Middle frontal gyrus (tissue), 1 donor: ENCODE measurements around the gene TUBB2B.
"Not testable (repeated sequence)": the region's sequence is repeated elsewhere in the genome, so short reads cannot be mapped to it uniquely, and the experiment has no call there.

Experiments
- DNase-seq: peaks from one replicate; pipeline ENCODE4 v3.0.0-alpha.2; 2015; ENCODE audit warnings: low spot score; ENCODE audit errors: extremely low spot score

The TUBB2B gene

DNA sequence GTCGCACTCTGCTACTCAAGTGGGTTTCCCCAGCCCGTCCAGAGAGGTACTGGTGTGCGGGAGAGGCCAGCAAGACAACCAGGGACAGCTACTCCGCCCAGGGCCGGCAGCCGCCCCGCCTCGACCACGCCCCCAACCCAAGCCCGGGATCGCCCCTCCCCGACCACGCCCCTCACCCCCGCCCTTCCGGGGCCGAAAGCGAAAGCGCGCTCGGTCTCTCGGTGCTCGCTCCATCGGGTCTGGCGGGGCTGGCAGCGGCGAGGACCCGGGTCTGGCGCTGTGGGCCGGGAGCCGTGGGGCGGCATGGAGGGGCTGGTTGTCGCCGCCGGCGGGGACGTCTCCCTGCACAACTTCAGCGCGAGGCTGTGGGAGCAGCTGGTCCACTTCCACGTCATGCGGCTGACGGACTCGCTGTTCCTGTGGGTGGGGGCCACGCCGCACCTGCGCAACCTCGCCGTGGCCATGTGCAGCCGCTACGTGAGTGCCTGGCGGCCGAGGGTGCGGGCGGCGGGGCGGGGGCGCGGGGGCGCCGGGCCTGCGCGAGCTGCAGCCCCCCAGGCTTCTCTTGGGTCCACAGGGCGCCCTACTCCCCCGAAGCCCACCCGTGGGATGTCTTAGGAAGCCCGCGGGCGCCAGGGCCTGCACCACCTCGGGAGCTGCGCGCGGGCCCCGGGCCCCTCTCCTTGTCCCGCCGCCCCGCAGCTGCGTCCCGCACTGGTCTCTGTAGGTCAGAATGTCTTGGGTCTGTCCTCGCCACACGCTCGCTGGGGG lies 31.5 kb upstream of the TUBB2B start, which contains the start of gene PSMG4:
PSMG4 (plus strand) TSS at position 228 of the 771 bp plus-strand sequence; CDS start at position 304, 76 bp downstream.
- peak; percentile 74 for DNase-seq

DNA sequence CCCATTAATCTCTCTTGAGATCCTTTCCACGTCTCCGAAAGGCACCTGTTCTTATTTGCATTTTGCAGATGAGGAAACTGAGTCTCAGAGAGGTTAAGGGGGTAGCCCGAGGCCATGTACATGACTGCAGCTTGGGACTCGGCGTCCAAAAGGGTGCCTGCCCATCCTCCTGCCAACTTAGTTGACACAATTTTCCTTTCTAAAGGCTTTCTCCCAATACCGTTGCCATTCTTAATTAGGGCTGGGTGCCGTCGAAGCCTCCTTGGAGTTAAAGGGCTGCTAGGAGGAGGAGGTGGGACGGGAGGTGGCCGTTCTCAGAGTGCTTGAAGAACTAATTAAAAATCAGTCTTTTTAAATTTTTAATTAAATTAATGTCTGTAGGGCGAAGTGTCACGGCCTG lies 30.7 kb upstream of the TUBB2B start:
- no peak for DNase-seq

DNA sequence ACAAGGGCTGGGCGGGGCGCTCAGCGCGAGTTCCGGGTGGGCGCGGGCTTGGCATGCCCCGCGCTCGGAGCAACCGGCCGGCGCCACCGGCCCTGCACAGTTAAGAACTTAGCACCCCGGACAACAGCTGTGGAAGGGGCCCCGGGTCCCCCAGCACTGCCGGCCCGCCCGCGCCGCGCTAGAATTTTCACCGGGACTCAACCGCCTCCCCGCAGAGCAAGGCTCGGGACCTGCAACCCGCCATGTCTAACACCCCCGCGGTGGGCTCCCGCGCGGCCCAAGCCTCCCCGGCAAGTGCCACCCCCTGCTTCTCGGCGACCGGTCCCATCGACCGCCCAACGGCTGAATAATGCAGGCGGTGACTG lies 26.1 kb upstream of the TUBB2B start:
- DNase-seq, result no peak

DNA sequence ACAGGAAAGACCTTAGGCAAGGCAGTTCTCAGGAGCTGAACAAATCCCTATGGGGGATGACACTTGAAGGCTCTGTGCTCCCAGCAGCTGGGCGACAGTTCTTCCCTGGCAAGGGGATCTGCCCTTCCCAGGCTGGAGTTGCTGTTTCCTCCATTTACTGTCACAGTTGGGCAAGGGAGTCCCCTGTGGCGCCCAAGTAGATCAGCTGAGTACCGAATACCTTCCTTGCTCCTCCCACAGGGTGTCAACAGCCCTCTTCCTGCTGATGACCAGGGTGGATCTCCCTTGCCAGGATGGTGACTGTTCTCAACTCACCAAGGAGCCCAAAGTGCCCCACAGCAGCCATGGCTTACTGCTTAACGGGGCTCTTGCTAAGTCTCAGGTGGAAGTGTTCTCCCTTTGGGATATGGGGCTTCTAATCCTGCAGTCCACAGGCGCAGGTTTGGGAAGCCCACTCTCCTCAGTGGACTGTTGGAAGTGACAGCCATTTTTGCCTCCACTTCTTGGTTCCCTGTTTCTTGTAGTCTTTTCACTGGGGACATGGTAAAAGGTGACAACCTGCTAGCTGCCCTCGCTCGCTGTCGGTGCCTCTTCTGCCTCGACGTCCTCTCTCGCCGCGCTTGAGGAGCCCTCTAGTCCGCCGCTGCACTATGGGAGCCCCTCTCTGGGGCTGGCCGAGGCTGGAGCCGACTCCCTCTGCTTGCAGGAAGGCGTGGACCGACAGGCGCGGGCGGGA lies 25.6 kb upstream of the TUBB2B start:
- DNase-seq, result no peak

DNA sequence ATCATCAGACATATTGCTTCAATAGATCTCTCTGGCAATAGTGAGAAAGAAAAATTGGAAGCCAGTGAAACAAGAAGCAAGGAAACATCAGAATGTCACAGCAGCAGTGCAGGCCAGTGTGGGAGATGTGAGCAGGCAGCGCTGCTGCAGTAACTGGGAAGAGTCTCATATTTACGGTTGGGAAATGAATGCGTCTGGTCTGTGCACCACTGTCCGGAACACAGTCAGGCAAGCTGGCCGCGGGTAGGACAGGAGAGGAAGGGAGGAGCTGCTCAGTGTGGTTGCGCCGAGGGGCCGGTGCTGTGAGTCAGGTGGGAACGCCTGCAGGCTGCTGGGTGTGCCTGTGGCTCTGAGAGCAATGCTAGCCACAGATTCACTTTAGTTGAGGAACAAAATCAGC lies 24.9 kb upstream of the TUBB2B start:
- no peak for DNase-seq

DNA sequence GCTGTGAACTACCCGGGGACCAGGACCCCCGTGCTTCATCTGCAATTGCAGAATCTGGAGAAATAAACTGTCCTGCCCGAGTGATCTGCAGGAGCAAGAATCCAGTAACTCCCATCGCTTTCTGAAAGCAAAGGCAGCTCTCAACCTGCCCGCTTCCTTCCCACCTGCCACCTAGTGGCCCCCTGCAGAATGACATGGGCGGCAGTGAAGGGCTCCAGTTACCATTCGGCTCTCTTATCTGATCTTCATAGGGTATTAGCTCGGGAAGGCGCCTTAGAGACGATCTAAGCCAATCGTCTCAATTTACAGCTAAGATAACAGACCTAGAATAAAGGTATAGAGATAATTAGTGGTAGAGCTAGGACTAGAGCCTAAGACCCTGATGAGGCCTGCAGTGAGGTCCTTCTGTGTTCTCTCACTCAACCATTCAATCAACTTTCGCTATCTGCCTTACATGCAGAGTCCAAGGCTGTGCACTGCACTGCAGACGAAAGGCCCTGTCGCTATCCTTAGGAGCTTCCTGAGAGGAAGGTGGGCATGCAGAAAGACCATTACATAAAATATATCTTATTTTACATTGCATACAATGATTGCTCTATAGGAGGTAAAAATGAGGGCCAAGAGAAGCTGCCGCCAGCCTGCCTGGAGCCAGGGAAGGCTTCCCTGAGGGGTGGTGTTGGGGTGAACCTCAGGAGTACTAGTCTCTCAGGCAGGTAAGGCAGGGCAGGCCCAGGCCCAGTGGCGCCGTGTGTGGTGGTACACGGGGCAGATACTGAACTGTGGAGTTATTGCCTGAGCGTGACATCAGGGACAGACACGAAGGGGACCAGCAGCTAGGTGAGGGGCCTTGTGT lies 24.2 kb upstream of the TUBB2B start:
- peak; percentile 86 for DNase-seq

DNA sequence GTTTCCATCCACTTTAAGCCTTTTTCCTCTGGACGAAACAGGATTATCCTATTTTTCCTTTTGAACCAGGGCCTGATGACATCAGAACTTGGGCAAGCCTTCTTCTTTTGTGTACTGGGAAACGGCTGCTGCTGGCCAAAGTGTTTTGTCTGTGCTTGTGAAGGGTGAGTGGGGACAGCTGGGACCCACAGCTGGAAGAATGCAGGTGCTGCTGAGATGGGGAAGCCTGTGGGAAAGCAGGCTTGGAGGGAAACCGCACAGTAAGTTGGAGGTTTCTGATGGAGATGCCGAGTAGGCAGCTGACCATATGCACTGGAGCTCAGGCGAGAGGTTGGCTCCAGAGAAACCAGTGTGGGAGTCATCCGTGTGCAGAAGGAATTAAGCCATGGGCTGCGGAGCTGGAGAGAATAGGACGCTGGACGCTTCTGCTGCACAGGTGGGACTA lies 22.8 kb upstream of the TUBB2B start:
- no peak for DNase-seq

DNA sequence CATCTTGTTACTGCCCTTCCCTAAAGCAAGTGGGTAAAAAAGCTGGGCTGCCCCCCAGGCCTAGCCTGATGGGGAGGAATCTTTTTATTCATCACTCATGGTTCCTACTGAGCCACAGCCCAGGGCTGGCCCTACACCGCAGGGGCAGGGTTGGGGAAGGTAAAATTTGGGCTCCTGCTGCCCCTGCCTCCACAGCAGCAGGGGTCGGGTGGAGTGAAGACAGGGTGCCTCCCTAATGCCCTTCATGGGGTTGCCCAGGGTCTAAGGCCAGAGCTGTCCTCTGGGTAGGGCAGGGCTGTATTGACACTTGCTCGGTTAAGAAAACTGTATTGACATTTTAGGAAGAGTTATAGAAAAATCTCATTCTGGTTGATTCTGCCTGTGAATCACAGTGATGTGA lies 22.4 kb upstream of the TUBB2B start:
- no peak for DNase-seq

DNA sequence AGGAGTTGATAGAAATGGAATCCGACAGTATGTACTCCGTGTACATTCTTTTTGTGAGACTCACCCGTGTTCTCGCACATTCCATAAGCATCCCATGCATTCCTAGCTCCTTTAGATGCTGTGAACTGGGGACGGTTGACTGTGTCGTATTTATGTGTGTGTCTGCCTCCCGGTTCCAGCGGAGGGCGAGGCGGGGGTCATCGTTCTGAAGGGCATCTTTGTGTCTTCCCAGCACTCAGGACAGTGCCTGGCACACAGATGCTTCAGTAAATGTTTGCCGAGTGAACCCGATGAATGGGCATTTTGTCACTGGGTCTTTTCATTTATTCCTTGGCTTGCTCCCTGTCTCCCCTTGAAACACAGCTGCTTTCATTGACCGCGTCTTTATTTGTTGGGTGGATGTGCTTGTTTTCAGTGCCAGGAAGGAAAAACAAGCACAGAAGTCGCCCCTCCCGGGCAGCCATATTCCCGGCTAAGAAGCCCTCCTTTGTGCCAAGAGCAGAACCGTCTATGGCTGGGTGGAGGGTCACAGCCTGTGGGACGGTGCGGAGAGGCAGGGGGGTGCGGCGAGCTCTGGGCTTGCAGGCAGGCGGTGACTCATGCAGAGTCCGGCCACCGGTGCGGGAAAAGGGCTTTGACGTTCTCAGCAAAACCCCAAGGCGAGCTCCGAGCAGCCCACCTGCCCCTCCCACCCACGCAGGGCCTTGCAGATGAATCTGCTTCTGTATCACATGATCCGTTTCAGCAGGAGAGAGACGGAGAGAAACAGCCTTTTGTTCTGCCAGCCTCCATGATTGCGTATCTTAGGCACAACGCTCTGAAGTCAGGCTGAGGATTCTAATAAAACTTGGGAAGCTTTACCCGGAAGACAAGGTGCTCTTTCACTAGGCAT lies 20.0 kb upstream of the TUBB2B start:
- DNase-seq, result peak; percentile 78

DNA sequence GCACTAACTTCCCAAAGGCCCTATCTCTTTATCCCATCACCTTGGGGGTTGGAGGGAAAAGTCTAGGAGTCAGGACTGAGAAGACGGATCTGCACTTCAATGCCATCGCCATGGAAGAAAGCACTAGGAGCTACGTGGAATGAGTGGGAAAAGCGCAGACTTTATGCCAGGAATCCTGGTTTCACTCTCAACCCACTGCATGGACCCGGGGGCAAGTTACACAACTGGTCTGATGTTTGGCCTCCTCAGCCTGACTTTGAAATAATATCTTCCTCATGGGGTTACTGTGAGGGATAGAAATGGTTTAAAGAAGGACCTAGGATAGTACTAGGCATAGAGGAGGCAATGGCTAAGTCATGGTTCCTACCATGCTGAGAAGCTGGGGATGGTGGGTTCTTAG lies 17.8 kb upstream of the TUBB2B start:
- no peak for DNase-seq

DNA sequence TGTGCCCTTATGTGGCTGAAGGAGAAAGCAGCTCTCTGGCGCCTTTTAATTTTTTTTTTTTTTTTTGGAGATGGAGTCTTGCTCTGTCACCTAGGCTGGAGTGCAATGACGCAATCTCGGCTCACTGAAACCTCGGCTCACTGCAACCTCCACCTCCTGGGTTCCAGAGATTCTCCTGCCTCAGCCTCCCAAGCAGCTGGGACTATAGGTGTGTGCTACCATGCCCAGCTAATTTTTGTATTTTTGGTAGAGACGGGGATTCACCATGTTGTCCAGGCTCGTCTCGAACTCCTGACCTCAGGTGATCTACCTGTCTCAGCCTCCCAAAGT lies 17.3 kb upstream of the TUBB2B start:
- DNase-seq, result not testable (repeated sequence)

DNA sequence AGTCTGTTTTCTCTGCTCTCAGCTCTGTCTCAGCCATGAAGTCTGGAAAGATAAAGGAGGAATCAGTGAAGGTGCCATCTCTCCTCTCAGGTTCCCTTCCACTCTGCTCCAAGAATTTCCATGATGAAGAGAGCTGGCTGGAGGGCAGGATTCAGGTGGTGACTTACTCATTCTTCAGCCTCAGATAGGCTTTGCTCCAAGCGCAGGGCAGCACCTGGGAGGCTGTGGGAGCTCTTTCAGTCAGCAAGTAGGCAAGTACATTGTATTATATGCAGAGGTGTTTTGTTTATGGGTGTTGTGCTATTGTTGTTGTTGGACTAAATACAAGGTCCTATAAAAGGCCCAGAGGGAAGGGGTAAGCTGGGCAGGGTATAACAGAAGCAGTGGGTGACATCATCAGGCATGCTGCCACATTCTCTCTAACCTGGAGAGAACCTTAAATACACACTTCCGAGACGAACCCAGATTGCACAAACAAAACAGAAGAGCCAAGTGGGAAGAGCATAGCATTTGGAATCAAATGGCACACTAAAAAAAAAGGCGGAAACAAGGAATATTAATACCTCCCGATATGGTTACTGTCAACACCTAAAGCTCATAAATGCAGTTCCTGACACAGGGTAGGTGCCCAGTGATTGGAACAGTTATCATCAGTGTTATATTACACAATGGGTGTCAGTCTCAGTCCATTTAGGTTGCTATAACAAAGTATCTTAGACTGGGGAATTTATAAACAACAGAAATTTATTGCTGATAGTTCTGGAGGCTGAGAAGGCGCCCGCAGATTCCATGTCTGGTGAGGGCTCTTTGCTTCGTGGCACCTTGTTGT lies 16.8 kb upstream of the TUBB2B start:
- DNase-seq, result no peak

DNA sequence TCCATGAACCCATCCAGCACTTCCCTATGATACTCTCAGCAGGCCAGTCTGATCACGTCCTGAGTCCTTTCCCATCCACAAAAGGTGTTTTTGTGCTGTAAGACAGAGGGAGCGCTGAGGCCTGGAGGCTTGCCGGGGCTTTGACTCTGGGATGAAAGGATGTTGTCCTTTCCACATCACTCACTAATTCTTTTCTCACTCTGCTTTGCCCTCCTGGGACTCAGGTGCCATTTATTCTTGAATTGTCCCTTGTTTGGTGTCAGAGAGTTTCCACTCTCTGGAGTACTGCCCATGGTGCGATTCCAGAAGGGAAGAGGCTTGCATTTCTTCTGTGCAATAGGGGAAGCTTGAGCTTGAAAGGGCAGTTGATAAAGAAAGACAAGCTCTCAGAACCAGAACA lies 15.3 kb upstream of the TUBB2B start:
- no peak for DNase-seq

DNA sequence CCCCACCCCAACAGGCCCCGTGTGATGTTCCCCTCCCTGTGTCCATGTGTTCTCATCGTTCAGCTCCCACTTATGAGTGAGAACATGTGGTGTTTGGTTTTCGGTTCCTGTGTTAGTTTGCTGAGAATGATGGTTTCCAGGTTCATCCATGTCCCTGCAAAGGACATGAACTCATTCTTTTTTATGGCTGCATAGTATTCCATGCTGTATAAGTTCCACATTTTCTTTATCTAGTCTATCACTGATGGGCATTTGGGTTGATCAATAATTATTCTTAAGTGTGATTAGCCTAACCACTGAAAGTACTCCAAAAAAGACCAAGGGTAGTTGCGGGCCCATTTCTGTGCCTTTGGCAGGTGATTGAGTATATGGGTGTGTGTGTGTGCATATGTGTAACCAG lies 14.3 kb upstream of the TUBB2B start:
- DNase-seq, result not testable (repeated sequence)

DNA sequence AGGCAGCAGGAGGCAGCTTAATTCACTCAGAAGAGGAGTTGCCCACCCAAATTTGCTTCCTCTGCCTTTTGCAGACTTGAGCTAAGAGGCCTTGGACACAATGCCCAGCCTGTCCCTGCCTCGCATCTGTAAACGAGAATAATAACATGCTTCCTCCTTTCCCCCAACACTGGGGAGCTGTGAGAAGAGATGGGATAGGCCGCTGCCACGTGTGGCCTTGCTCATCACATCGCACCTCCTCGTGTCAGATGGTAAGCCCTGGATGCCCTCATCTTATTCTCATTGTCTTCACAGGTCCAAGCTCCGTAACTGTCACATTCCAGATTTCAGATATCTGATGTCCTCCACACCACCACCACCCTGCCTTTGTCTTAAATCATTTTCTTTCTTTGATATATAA lies 13.1 kb upstream of the TUBB2B start:
- no peak for DNase-seq

DNA sequence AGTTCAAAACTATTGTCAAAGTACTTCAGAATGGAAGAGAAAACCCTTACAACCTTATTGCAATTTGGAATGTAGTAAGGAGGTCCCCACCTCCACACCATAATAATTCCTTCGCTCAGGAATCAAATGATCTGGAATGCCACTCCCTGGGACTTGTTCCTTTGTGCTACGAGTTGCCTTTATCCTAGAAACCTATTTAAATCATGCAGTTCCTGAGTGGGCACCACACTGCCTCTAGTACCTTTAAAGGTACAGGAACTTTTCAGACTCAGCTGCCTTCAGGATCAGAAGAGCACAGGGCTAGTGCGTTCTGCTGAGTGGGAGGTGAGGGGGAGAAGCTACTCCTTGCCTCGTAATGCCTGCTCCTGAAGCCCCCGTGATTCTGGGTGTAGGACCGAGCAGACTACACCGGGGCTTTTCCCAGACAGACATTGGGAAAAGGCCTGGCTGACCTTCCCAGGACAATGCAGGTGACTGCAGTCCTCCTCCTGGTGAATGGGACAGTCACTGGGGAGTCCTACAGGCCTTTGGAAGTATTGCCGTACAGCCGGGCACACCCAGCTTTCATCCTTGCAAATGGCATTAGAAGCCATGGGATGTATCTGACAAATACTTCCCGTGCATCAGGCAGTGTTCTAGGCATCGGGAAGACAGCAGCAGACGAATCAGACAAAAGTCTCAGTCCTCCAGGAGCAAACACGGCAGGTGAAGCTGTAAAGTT lies 11.8 kb upstream of the TUBB2B start:
- no peak for DNase-seq

DNA sequence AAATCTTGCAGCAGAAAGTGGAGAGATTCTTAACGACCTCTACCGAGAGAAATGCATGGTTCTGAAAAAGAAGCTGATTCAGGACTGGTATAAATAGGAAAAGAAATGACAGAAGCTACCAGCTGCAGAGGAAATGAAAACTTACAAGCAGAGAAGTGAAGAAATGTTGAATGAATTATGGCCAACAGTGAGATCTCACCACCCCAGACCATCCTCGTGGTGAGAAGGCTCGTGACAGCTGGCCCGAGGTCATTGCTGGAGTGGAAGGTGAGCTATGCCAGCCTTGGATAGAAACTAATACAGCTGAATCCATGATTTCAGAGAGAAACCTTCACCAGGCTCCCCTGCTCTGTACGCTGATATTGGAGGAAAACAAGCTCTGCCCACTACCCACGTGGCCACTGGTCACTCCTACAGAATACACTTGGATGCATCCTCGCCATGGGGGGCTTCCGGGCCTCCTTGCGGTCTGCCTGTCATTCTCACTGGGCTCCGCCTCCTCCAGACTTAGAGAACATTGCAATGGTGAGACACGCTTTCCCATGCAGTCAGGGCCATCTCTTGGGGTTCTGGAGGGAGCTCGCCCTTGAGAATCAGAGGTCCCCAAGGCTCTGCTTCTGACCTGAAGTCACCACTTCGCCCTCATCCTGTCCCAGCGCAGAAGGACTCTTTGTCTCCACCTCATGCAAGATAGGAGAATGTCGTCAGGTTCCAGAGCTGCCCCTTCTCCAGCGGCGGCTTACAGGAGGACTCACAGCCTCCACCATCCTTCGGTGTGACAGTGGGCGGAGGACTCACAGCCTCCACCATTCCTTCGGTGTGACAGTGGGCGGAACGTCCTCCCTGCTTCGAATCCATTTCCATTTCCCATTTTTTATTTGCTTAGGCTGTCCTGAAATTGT lies 10.6 kb upstream of the TUBB2B start:
- DNase-seq, result no peak

DNA sequence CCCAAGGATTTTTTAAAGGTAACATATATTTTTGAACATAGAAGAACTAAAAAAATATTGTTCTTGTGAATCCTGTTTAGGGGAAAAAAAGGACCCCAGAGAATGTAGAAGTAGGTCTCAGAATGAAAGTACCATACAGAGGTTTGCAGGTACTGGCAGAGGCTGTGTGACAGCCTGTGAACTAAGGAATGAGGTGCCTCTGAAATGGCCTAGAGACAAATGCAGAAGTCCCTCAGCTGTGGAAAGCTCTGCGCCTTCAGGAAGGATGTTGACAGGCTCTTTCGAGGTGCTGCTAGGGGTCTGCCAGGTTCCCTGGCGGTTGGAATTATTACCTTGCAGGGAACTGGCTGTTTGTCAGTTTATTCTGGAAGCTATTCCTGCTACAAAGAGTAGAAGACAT lies 8.6 kb upstream of the TUBB2B start:
- no peak for DNase-seq
